ENCODE results near the gene SLC37A2.

Gene SLC37A2

DNA sequence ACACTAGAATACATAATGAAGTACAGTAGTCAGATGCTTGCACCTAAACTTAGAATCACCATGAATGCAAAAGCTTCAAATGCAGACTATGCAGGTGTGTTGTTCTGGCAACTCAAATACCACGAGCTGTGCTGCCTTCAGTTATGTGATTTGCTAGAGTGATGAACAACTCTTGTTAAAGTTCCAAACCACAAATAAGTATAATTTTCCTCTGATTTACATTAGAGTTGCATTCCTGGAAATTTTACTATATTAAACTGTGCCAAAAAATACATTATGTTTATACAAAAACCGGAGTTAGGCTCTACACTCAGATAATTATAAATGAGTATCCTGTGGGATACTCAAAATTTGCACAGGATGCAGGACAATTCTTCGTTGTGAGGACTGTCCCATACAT is 45.4 kb downstream of the SLC37A2 start:
- DNase-seq (ENCODE audit: low read depth in 2 of 3, low spot score in 2 of 3): no peak

DNA sequence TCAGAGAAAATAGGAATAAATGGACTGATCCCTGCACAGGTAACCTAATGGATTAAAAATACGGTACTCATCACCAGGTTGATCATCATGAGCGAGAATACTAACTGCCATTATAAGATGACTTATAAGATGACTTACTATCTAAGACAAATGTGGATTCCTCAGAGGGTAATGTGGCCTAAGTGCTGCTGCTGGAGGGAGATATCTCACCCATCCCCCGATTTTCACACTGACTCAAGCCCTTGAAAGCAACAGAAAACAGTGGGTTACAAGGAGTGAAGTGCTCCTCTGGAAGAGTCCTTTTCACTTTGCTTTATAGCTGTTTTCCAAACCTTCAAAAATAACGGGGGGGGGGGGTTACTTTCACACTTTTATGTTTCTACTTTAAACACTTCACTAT is 47.4 kb downstream of the SLC37A2 start:
- DNase-seq (ENCODE audit: low read depth in 2 of 3, low spot score in 2 of 3): no peak

DNA sequence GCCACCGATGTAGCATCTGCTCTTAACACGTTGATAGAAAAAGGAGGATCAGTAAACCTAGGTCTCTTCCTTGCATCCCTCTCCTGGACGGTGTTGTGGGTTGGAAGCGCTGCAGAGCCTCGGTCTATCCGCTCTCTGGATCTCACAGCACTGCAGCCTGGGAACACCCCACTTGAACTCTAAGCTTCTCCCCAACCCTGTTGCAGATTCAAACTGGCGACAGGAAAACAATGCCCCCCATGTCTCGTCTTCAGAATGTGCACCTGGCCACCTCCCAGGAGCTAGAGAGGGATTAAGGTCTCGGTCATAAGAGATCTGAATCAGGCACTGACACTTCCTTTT is 47.9 kb downstream of the SLC37A2 start:
- DNase-seq (ENCODE audit: low read depth in 2 of 3, low spot score in 2 of 3): no peak

DNA sequence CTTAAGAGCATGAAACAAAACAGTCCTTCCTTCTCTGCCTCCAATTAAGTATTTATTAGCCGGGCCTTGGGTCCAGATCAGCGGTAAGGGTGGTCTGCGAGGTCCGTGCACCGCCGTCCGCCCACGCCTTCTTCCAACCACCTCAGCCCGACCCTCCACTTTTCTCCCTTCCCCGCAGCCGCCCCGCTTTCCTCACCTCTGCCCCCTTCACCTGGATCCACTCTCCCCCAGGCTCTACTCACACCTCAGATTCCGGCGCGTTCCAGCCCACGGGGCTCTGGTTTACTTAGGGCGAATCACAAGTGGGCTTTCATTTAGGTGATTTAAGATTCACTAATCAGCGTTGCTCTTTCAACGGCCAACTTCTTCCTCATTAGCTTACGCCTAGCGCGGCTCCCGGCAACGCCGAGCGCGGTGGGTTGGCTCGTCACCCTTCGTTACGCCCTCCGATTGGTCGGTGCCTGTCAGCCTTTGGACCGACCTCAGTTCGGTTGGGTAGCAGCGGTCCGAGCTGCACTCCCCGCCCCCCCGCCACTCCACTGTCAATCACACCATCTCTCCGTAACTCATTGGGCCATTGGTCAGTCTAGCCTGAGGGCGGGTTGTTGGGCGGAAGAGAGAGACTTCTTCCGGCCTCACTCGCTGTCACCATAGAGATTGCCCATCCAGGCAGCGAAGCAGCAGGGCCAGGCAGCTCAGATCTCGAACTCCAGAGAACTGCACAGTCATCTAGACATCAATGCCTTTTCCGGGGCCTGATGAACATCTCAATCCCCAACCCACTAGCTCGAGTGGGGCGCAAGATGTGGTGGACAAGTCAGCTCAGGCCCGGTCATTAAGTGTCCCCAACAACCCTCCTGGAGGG is 48.5 kb downstream of the SLC37A2 start, which contains the start of gene TMEM218:
TSS of gene TMEM218 (minus strand) at position 284 of the 865 bp plus-strand sequence. CDS start 9,385 bp downstream, outside the sequence.
- peak; percentile 73 to 91 (median 89) for DNase-seq (ENCODE audit: low read depth in 2 of 3, low spot score in 2 of 3)

DNA sequence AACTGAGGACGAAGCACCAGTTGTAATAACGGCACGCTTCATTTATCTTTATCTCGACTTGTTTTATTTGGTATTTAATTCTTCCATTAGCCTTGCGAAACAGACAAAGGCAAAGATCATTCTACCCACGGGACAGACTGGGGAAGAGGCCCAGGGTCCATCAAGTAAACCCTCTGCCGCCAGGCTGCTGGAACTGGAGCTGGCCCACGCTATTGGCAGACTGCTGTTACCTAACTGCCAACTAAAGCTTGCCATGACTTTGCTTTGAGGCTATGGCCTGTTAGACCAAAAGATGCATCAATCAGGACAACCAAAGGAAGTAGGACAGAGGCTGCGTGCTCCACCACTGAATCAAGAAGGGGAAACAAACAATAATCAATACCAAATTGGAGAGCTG is 49.1 kb downstream of the SLC37A2 start:
- DNase-seq (ENCODE audit: low read depth in 2 of 3, low spot score in 2 of 3): no peak

DNA sequence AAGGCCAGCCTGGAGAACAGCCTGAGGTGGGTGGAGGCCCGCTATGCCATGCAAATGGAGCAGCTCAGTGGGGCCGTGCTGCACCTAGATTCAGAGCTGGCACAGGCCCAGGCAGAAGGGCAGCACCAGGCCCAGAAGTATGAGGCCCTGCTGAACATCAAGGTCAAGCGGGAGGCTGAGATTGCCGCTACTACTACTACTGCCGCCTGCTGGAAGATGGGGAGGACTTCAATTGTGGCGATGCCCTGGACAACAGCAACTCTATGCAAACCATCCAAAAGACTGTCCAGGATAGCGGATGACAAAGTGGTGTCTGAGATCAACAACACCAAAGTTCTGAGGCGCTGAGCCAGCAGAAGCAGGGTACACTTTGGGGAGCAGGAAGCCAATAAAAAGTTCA is 51.4 kb downstream of the SLC37A2 start:
- DNase-seq (ENCODE audit: low read depth in 2 of 3, low spot score in 2 of 3): no peak

DNA sequence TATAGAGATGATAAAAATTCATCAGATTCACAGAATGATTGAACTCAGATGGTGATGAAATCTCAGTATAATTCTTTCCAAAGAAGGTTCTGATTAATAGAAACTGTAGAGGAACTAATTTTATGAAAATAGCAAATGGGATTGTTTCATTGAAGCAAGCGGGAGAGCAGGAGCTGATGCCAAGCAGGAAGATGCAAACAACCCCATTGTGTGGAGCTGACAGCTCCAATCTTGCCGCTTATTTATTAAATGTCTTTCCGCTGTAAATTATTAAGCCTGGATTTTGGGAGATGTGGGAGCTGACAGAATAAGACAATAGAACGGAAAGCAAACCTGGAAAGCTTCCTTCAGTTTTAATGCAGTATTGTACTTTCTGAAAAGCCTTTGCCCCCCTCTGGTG is 54.3 kb downstream of the SLC37A2 start:
- DNase-seq (ENCODE audit: low read depth in 2 of 3, low spot score in 2 of 3): no peak

DNA sequence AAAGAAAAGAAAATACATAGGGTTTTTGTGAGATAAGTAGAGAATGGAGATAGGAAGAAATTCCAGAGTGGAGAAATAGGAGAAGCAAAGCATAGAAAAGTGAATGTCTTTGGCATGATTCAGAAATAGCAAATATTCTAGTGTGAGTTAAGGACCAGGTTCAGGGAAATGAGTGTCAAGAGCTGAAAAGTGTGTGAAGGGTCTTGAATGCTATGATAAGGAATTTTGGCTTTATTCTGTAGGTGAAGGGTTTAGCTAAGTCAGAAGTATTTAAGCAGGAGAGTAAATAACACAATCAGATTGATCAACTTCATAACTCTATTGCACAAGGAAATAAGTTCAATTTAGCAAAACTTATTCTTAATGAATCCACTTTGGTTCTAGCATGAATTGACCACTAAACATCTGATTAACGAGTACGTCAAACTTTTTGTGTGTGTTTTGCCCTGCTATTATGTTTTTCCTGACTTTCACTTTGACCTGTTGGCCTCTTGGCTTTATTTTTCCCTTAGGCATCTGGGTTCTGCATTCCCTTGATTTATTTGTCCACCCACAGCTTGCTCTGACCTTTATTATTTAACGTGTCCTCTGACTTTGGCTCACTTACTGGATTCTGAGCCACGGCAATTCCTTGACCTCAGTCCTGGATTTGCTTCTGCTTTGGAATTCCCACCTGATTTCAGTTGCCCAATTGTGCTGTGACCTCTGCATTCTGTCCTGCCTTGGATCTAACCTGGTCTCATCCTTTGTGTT is 60.3 kb downstream of the SLC37A2 start:
- no peak for DNase-seq (ENCODE audit: low read depth in 2 of 3, low spot score in 2 of 3)

DNA sequence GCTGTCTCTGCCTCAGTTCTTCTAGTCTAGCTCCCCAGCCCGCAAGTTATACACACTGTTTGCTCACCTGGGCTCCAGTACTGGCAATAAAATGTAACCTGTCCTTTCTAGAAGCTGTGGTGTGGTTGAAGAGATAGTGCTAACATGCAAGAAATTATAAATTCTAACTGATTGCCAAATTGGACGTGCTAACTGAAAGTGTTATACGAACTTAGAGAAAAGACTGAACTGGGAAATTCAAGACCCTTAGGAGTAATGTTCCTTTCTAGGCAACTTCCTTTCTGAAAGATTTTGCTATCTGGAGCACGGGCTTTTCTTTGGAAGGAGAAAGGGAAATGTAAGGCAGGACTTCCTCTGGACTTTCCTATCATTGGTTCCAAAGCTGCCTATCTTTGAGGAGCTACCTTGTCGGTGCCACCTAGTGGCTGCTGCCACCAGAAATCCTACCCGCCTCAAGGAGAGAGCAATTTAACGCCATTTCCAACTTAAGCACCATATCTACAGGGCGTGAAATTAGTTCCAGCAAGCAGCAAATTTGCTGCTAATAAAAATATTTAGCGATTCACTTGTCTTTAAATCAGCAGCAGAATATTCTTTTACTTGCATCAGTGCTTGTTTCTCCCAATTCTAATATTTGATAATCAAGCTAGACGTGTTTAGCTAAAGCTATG is 61.0 kb downstream of the SLC37A2 start:
- no peak for DNase-seq (ENCODE audit: low read depth in 2 of 3, low spot score in 2 of 3)

DNA sequence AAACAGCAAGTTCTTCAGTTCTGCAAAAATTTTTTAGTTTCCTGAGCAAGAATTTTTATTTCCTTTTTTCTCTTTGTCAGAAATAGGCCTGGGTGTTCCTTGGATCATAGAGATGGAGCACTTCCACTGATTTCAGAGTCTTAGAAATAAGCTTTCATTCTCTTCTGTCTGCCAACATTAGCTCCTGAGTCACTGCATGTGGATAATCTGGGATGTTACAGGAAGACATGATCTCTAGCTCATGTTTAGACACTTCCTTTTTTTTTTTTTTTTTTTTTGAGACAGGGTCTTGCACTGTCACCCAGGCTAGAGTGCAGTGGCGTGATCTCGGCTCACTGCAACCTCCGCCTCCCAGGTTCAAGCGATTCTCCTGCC is 61.5 kb downstream of the SLC37A2 start:
- DNase-seq (ENCODE audit: low read depth in 2 of 3, low spot score in 2 of 3): no peak

DNA sequence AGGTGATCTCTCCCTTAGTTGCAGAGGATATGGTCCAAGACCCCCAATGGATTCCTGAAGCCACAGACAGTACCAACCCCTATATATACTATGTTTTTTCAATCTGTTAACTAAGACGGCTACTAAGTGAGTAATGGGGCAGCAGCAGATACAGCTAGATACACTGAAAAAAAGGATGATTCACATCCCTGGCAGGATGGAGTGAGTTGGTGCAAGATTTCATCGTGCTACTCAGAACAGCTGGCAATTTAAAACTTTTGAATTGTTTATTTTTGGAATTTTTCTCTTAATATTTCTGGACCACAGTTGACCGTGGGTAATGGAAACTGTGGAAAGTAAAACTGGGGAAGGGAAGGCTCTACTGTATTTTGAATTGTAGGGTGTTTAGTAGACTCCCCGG is 65.3 kb downstream of the SLC37A2 start:
- DNase-seq (ENCODE audit: low read depth in 2 of 3, low spot score in 2 of 3): no peak

DNA sequence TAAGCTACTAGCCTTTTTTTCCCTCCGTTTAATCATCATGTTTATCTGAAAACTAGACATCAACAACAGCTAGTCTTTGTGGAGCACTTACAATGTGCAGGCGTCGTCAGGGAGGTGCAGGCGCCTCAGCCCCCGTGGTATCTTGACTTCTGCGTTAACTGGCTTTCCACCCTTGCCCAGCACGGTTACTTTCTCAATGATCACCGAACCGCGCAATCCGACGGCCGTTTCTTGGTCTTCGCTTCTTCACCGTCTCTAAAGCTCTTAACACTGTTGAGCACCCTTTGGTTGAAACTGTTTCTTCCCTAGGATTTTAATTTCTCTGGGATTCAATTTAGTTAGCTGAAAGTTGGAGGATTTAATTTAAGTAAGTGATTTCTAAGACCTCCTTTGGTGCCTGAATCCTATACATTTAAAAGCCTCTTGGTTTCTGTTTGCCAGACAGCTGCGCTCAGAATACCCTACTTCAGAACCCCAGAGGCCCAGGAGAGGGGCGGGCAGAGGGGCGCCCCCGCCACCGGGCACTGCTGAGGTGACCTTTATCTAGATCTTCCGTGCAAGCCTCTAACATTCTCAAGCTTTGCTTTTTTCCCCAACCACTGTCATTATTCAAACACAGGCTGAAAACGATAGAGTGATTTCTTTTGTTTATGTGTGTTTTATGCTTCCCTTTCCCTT is 66.3 kb downstream of the SLC37A2 start:
- DNase-seq (ENCODE audit: low read depth in 2 of 3, low spot score in 2 of 3): no peak

DNA sequence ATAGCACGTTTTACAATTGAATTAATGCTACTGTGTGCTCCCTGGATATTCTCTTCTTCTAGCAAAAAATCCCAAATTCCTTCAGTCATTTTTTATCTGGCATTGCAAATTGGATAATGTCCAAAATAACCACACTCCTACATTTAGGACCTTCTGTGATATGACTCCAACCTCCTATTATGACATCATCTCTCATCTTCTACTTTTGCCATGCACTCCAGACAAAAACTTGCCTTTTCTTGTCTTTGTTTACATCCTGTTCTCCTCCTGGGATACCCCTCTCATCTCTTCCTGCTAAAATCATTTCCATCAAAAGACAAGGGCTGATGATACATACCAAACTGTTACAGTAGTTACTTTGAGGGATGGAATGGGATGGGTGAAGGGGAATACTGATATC is 69.0 kb downstream of the SLC37A2 start:
- no peak for DNase-seq (ENCODE audit: low read depth in 2 of 3, low spot score in 2 of 3)

DNA sequence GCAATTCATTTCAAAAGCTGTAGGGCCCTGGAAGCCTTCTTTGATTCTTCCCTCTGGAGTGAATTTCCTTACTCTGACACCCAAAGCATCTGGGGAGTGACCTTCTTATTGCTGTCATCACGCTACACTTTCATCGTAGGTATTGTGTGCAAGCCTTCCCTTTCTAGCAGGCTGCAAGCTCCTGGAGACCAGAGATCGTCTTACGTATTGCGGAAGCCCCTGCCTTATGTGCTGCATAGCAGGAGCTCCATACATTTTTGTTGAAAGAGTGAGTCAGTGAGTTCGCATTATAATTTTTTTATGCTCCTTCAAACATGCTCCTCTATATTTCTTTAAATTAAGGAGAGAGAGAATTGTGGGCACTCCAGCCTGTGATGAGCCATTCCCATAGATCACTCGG is 69.5 kb downstream of the SLC37A2 start:
- DNase-seq (ENCODE audit: low read depth in 2 of 3, low spot score in 2 of 3): no peak

DNA sequence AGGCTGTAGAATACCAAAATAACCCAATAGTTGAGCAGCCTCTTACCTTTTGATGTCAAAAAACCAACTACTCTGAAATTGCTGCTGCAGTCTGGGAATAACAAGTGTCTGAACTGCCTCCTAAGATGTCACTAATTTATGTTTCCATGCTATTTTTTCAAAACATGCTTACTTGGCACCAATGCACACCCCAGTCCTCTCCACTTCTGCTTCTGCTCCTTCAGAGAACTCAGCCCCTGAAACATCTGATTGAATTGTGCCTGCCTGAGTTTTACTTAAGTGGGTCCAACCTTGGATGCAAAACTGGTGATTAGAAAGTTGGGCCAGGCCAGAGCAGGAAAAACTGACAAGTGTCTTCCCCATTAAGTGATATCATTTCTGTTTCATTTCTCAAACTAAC is 72.9 kb downstream of the SLC37A2 start:
- DNase-seq (ENCODE audit: low read depth in 2 of 3, low spot score in 2 of 3): no peak

DNA sequence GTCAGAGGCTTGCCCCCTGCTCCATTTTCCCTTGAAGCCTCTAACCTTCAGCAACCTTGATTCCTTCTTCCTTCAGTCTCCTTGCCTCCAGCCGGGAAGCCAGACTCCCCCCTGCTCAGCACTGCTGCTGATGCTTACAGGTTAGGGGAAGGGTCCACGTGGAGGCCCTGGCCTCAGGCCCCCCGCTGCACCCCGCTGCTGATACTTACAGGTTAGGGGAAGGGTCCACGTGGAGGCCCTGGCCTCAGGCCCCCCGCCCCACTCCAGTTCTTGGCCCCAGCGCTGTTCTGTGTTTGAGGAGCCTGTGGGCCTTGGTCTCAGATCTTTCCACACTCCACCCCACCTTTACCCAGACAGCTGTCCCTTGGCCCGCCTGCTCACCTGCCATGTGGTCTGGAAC is 75.9 kb downstream of the SLC37A2 start:
- no peak for DNase-seq (ENCODE audit: low read depth in 2 of 3, low spot score in 2 of 3)

DNA sequence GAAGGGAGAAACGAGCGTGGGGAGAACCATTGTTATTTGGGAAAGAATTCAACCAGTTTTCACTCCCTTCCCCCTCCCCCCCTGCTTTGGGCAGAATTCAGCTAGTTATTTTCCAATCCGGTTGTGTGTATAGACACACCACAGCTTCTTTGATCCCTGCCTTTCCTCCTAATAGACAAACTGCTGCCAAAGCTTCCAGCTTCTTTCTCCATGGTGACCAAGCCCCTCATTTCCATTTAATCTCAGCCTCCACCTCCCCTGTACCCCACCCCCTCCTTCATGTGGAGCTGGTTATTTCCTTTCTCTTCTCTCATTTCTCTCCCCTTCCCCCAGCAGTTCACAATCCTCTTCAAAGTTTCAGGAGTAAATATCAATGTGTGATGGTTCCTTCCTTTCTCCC is 76.7 kb downstream of the SLC37A2 start:
- no peak for DNase-seq (ENCODE audit: low read depth in 2 of 3, low spot score in 2 of 3)

Measured in activated CD8-positive, alpha-beta memory T cell treated with anti-CD3 and anti-CD28 coated beads for 48 hours (primary cell).